ENCODE data around the gene ADCY1.

- TF ChIP-seq POLR2A (IDR thresholded peaks at IDR 0.05), result no peak
- no peak for TF ChIP-seq CTCF (IDR thresholded peaks at IDR 0.05)
Measured at GRCh38 chr7:45636733-45637132, 62.6 kb downstream of the ADCY1 start.

Measured in esophagus squamous epithelium (tissue), 4 donors.